NT2/D1 (cell line): ENCODE measurements around the gene USP2.

Experiments used
- SUZ12 ChIP-seq: IDR thresholded peaks from 2 replicates; pipeline ENCODE4 v1.6.1; 2011; ENCODE audit not compliant: insufficient read length, insufficient read depth; ENCODE audit errors: extremely low read depth
- YY1 ChIP-seq: IDR thresholded peaks from 2 replicates; pipeline ENCODE4 v1.6.1; 2011; ENCODE audit not compliant: insufficient read length, insufficient read depth
- ZNF274 ChIP-seq: IDR thresholded peaks from 2 replicates; pipeline ENCODE4 v1.6.1; 2011; ENCODE audit warnings: mild to moderate bottlenecking, low read depth, low read length

GRCh38 chr11:119410501-119410900, 29.0 kb upstream of the USP2 start:
- TF ChIP-seq YY1 (no peak), ZNF274 (no peak), SUZ12 (no peak)
